HG02970 (cell line): ENCODE results near the gene SERPINB10.

Experiments used
- ATAC-seq: cut with Tn5 transposase; IDR thresholded peaks from one replicate; pipeline ENCODE4 v1.9.1; 2021; ENCODE audit warnings: mild to moderate bottlenecking, moderate library complexity, moderate number of reproducible peaks; ENCODE audit not compliant: unreplicated experiment, low FRiP score

Gene SERPINB10

GRCh38 chr18:63907664-63908063, at the start of gene SERPINB10:
SERPINB10 (plus strand) TSS chr18:63907958; CDS start chr18:63915511, 7,553 bp downstream.
- peak; percentile 48 for ATAC-seq

GRCh38 chr18:63858456-63858855, 49.3 kb upstream of the SERPINB10 start:
- no peak for ATAC-seq

- ATAC-seq = no peak
Measured at GRCh38 chr18:63859781-63860475, 47.8 kb upstream of the SERPINB10 start.

- no peak for ATAC-seq
Measured at GRCh38 chr18:63860531-63860930, 47.2 kb upstream of the SERPINB10 start.

- ATAC-seq = no peak
Measured at GRCh38 chr18:63867368-63868125, 40.2 kb upstream of the SERPINB10 start.

GRCh38 chr18:63868546-63868945, 39.2 kb upstream of the SERPINB10 start:
- ATAC-seq = no peak

- no peak for ATAC-seq
Measured at GRCh38 chr18:63869374-63869773, 38.4 kb upstream of the SERPINB10 start.

GRCh38 chr18:63869851-63870250, 37.9 kb upstream of the SERPINB10 start:
- ATAC-seq = no peak

- ATAC-seq = no peak
Measured at GRCh38 chr18:63871836-63872235, 35.9 kb upstream of the SERPINB10 start.

GRCh38 chr18:63872586-63872985, 35.2 kb upstream of the SERPINB10 start:
- no peak for ATAC-seq

GRCh38 chr18:63878343-63878742, 29.4 kb upstream of the SERPINB10 start:
- no peak for ATAC-seq

- no peak for ATAC-seq
Measured at GRCh38 chr18:63878925-63879324, 28.8 kb upstream of the SERPINB10 start.

- no peak for ATAC-seq
Measured at GRCh38 chr18:63879709-63880108, 28.0 kb upstream of the SERPINB10 start.

GRCh38 chr18:63881851-63882250, 25.9 kb upstream of the SERPINB10 start:
- ATAC-seq = no peak

- no peak for ATAC-seq
Measured at GRCh38 chr18:63882333-63883141, 25.2 kb upstream of the SERPINB10 start.

GRCh38 chr18:63883617-63884016, 24.1 kb upstream of the SERPINB10 start:
- ATAC-seq = no peak

GRCh38 chr18:63887424-63887823, 20.3 kb upstream of the SERPINB10 start, which contains the start of gene SERPINB2:
SERPINB2 (plus strand) TSS chr18:63887705; CDS start chr18:63891445, 3,740 bp downstream.
- ATAC-seq = no peak

GRCh38 chr18:63888470-63889190, 19.1 kb upstream of the SERPINB10 start:
- ATAC-seq = no peak

- ATAC-seq = no peak
Measured at GRCh38 chr18:63889626-63890025, 18.1 kb upstream of the SERPINB10 start.

- no peak for ATAC-seq
Measured at GRCh38 chr18:63890237-63890949, 17.4 kb upstream of the SERPINB10 start.
